Measurements from ENCODE around the gene GRM2. TPM values are rescaled to one million over a fixed set of nuclear protein-coding genes. Genes with fewer than 3 reads are reported as not detected.

GRM2 gene
- total and polyA plus RNA-seq, 4 donors: 0.13 to 0.77 (median 0.25) TPM

DNA sequence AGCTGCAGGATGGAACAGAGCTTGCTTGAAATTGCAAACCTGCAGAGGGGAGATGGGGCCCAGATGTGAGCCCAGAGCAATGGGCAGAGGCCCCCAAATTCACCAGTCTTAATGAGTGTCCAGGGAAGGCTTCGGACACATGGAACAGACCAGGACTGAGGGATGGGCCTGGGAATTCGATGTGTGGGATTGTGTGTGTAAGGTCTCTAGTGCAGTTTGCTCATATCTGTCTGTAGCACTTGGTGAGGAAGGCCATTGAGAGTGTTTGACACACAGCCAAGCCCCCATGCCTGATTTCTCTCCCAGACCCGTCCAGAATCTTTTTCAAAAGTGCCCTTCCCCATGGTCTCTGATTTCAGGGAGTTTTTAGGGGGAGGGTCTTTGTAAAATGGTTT lies 18.7 kb upstream of the GRM2 start:
- Histone ChIP-seq H3K9me3 (ENCODE audit: control insufficient read depth in 4 of 4, insufficient read depth in 3 of 4, low read length in 3 of 4) (no peaks in the 10 kb centered on the region), H3K4me3 (no peak overlapping the region), H3K27ac (ENCODE audit: low read depth in 1 of 2, low read length in 1 of 2) (no peak overlapping the region), H3K36me3 (ENCODE audit: control insufficient read depth in 4 of 4, insufficient read depth in 4 of 4, low read length in 4 of 4) (peaks cover 0 to 35% (median 20%) of the 10 kb centered on the region in 4 donors), H3K9ac (ENCODE audit: insufficient read depth in 1 of 2, low read length in 2 of 2) (no peak overlapping the region), H3K27me3 (ENCODE audit: control insufficient read depth in 3 of 3, insufficient read depth in 3 of 3, low read length in 2 of 3) (no peaks in the 10 kb centered on the region), H3K4me1 (ENCODE audit: control insufficient read depth in 5 of 5, insufficient read depth in 5 of 5, low read length in 5 of 5) (peaks cover 0 to 15% (median 0%) of the 10 kb centered on the region in 5 donors)
- TF ChIP-seq, protein P1, sequence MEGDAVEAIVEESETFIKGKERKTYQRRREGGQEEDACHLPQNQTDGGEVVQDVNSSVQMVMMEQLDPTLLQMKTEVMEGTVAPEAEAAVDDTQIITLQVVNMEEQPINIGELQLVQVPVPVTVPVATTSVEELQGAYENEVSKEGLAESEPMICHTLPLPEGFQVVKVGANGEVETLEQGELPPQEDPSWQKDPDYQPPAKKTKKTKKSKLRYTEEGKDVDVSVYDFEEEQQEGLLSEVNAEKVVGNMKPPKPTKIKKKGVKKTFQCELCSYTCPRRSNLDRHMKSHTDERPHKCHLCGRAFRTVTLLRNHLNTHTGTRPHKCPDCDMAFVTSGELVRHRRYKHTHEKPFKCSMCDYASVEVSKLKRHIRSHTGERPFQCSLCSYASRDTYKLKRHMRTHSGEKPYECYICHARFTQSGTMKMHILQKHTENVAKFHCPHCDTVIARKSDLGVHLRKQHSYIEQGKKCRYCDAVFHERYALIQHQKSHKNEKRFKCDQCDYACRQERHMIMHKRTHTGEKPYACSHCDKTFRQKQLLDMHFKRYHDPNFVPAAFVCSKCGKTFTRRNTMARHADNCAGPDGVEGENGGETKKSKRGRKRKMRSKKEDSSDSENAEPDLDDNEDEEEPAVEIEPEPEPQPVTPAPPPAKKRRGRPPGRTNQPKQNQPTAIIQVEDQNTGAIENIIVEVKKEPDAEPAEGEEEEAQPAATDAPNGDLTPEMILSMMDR (IDR thresholded peaks at IDR 0.05; ENCODE audit: control extremely low read depth, extremely low read depth): no peak
- DNase-seq (no peak), ATAC-seq (ENCODE audit: insufficient read depth, low FRiP score) (no peak)
- WGBS, 2 donors: 88 to 94% methylated on average over 3 of the region's 3 CpGs

DNA sequence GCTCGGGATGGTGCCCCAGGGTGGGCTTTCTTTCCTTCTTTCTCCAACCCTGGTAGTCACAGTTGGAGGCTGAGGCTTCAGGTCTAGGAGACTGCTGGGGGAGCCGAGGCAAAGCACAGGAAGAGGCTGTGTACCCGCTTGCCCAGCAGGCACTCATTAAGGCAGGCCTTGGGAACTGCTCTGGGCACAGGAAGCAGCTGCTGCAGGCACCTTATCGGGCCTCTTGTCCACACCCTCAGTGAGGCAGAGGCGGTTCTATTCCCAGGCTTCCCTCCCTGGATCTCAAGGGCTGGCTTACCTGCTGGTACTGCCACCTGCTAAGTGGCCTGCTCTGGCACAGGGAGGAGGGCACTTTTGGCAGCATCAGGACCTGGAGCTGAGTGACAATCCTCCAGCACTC lies 15.8 kb upstream of the GRM2 start:
- Histone ChIP-seq H3K4me3 (no peak overlapping the region), H3K27me3 (ENCODE audit: control insufficient read depth in 3 of 3, insufficient read depth in 3 of 3, low read length in 2 of 3) (no peaks in the 10 kb centered on the region), H3K36me3 (ENCODE audit: control insufficient read depth in 4 of 4, insufficient read depth in 4 of 4, low read length in 4 of 4) (peaks cover 0 to 45% (median 17%) of the 10 kb centered on the region in 4 donors), H3K4me1 (ENCODE audit: control insufficient read depth in 5 of 5, insufficient read depth in 5 of 5, low read length in 5 of 5) (peaks cover 0 to 13% (median 0%) of the 10 kb centered on the region in 5 donors), H3K27ac (ENCODE audit: low read depth in 1 of 2, low read length in 1 of 2) (no peak overlapping the region), H3K9me3 (ENCODE audit: control insufficient read depth in 4 of 4, insufficient read depth in 3 of 4, low read length in 3 of 4) (no peaks in the 10 kb centered on the region), H3K9ac (ENCODE audit: insufficient read depth in 1 of 2, low read length in 2 of 2) (no peak overlapping the region)
- no peak for DNase-seq
- TF ChIP-seq, protein P1 (IDR thresholded peaks at IDR 0.05; ENCODE audit: control extremely low read depth, extremely low read depth): no peak
- ATAC-seq (ENCODE audit: insufficient read depth, low FRiP score): no peak
- 71 to 79% methylated on average over 5 of the region's 5 CpGs for WGBS, 2 donors

DNA sequence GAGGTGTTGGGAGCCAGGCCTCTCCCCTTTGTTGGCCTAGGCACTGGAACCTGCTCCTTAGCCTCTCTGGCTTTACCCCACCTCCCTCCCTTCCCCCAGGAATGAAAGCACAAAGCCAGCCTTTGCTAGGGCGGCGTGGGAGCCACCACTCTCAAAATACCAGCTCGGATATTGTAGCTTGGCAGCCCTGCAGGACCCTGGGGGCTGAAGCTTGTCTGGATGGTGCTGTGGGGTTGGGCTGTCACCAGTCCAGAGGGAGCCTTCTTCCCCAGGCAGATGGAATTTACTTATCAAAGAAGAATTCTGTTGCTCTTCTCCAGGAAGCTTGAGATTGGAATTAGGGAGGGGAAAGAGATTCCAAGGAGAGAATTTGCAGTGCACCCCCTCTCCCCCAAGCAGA lies 14.9 kb upstream of the GRM2 start:
- no peaks in the 10 kb centered on the region for H3K9me3 ChIP-seq (ENCODE audit: control insufficient read depth in 4 of 4, insufficient read depth in 3 of 4, low read length in 3 of 4)
- no peak overlapping the region for H3K27ac ChIP-seq (ENCODE audit: low read depth in 1 of 2, low read length in 1 of 2)
- H3K4me3 ChIP-seq: no peak overlapping the region
- DNase-seq (no peak), ATAC-seq (ENCODE audit: insufficient read depth, low FRiP score) (no peak)
- no peak overlapping the region for H3K9ac ChIP-seq (ENCODE audit: insufficient read depth in 1 of 2, low read length in 2 of 2)
- no peaks in the 10 kb centered on the region for H3K27me3 ChIP-seq (ENCODE audit: control insufficient read depth in 3 of 3, insufficient read depth in 3 of 3, low read length in 2 of 3)
- H3K4me1 ChIP-seq (ENCODE audit: control insufficient read depth in 5 of 5, insufficient read depth in 5 of 5, low read length in 5 of 5): peaks cover 0 to 4% (median 0%) of the 10 kb centered on the region in 5 donors
- WGBS, 2 donors: 89 to 93% methylated on average over 3 of the region's 3 CpGs
- H3K36me3 ChIP-seq (ENCODE audit: control insufficient read depth in 4 of 4, insufficient read depth in 4 of 4, low read length in 4 of 4): peaks cover 0 to 54% (median 18%) of the 10 kb centered on the region in 4 donors
- TF ChIP-seq, protein P1 (IDR thresholded peaks at IDR 0.05; ENCODE audit: control extremely low read depth, extremely low read depth): no peak

DNA sequence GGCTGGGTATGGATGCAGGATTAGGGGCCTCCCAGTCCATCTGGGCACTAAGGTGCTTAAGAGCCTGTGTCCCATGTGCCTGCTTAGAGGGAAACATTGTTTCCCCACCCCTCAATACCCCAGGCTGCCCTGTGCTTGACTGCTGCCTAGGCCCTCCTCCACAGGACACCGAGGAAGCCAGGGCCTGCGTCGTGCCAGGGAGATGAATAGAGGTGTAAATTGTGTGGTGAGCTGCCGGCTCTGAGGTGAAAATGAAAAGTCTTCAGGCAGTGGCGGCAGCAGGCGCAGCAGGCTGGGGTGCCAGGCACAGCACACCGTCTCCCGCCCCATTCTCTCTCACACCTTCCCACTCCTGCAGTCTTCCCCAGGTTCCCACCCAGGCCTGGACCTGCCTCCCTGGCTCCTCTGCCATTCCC lies 13.9 kb upstream of the GRM2 start:
- no peak for DNase-seq

More for the DNA sequence above, 13.9 kb upstream of the GRM2 start:
- Histone ChIP-seq H3K27me3 (ENCODE audit: control insufficient read depth in 3 of 3, insufficient read depth in 3 of 3, low read length in 2 of 3) (no peaks in the 10 kb centered on the region), H3K9ac (ENCODE audit: insufficient read depth in 1 of 2, low read length in 2 of 2) (no peak overlapping the region), H3K27ac (ENCODE audit: low read depth in 1 of 2, low read length in 1 of 2) (no peak overlapping the region), H3K4me3 (no peak overlapping the region), H3K36me3 (ENCODE audit: control insufficient read depth in 4 of 4, insufficient read depth in 4 of 4, low read length in 4 of 4) (peaks cover 0 to 57% (median 14%) of the 10 kb centered on the region in 4 donors), H3K4me1 (ENCODE audit: control insufficient read depth in 5 of 5, insufficient read depth in 5 of 5, low read length in 5 of 5) (peaks cover 0 to 2% (median 0%) of the 10 kb centered on the region in 5 donors), H3K9me3 (ENCODE audit: control insufficient read depth in 4 of 4, insufficient read depth in 3 of 4, low read length in 3 of 4) (no peaks in the 10 kb centered on the region)
- TF ChIP-seq, protein P1 (IDR thresholded peaks at IDR 0.05; ENCODE audit: control extremely low read depth, extremely low read depth): no peak
- WGBS, 2 donors: 94% methylated on average over 8 of the region's 8 CpGs
- ATAC-seq (ENCODE audit: insufficient read depth, low FRiP score): no peak

Measured in lung (tissue), 12 donors.